BLaER1 treated with 17β-estradiol and CSF1 and Interleukin-3, amounts not matched to agents 10 nM and 100 nM (cell line): ENCODE results near the gene PDILT.

Source experiments
- H3K27ac ChIP-seq, 11 experiments: shearing (Covaris generic); formaldehyde crosslinking; 2 replicates each; pipeline ENCODE4 v1.8.1; 2022
- H3K27me3 ChIP-seq, 11 experiments: shearing (Covaris generic); formaldehyde crosslinking; 2 replicates each; pipeline ENCODE4 v1.8.1; 2022
- H3K36me3 ChIP-seq, 11 experiments: shearing (Covaris generic); formaldehyde crosslinking; 2 replicates each; pipeline ENCODE4 v1.8.1; 2022
- H3K4me1 ChIP-seq, 10 experiments: shearing (Covaris generic); formaldehyde crosslinking; 2 replicates each; pipeline ENCODE4 v1.8.1; 2022
- H3K4me2 ChIP-seq, 11 experiments: shearing (Covaris generic); formaldehyde crosslinking; 2 replicates each; pipeline ENCODE4 v1.8.1; 2022
- H3K4me3 ChIP-seq, 10 experiments: shearing (Covaris generic); formaldehyde crosslinking; 2 replicates each; pipeline ENCODE4 v1.8.1; 2022
- H3K9ac ChIP-seq, 11 experiments: shearing (Covaris generic); formaldehyde crosslinking; 2 replicates each; pipeline ENCODE4 v1.8.1; 2022
- H3K9me3 ChIP-seq, 11 experiments: shearing (Covaris generic); formaldehyde crosslinking; replicated peaks in 1 of 11; 2 replicates each; pipeline ENCODE4 v1.8.1; 2022
- H4K20me1 ChIP-seq, 11 experiments: shearing (Covaris generic); formaldehyde crosslinking; 2 replicates each; pipeline ENCODE4 v1.8.1; 2022
- Cebpa-rat ChIP-seq, 11 experiments: shearing (Covaris generic); IDR thresholded peaks; 2 replicates each; pipeline ENCODE4 v1.8.1; 2022

PDILT gene

GRCh38 chr16:20347666-20348364, 56.7 kb downstream of the PDILT start:
- no peak overlapping the region for H3K9ac ChIP-seq
- H3K36me3 ChIP-seq: no peaks in the 10 kb centered on the region
- H4K20me1 ChIP-seq: no peaks in the 10 kb centered on the region
- H3K9me3 ChIP-seq: no peaks in the 10 kb centered on the region
- no peak for TF ChIP-seq Cebpa-rat (IDR thresholded peaks at IDR 0.05)
- H3K27me3 ChIP-seq: no peaks in the 10 kb centered on the region
- H3K27ac ChIP-seq: no peak overlapping the region
- no peak overlapping the region for H3K4me2 ChIP-seq
- no peak overlapping the region for H3K4me3 ChIP-seq
- no peaks in the 10 kb centered on the region for H3K4me1 ChIP-seq

DNA sequence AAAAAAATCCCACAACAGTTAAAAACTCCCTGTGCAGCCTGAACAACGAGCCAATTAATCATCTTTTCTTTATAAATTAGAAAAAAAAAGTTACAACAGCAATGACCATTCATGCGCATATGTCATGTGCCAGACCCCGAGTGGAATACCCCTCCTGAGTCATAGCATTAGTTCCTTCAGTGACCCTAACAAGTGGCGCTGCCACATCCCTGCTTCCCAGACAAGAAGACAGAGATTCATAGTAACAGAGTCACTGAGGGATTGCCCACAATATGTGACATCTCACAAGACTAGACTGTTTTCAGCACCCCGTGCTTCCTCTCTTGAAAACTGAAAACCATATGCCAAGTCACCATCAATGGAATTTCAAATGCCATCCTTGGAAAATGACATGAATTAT, 59.9 kb downstream of the PDILT start:
- Histone ChIP-seq H4K20me1 (no peaks in the 10 kb centered on the region), H3K27ac (no peak overlapping the region), H3K9ac (no peak overlapping the region), H3K4me3 (no peak overlapping the region), H3K9me3 (no peaks in the 10 kb centered on the region), H3K4me1 (no peaks in the 10 kb centered on the region), H3K27me3 (no peaks in the 10 kb centered on the region), H3K4me2 (no peak overlapping the region), H3K36me3 (no peaks in the 10 kb centered on the region)
- no peak for TF ChIP-seq Cebpa-rat (IDR thresholded peaks at IDR 0.05)

DNA sequence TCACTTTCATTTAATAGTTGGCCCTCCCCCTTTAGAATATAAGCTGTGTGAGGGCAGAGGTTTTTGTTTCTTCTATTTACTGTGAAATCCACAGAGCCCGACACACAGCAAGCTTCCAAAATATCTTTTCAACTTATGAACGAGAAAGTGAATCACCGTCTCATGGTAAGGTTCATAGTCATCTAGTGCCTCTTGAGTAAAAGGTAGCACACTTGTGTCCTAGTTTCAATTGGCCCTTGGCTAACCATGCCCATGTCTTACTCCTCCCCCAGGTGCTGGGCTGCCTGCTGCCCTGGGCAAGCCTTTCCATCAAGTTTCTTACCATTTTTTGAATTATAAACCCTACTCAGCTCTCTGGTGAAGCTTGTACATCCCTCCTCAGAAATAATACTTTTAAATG, 64.8 kb downstream of the PDILT start:
- no peaks in the 10 kb centered on the region for H3K9me3 ChIP-seq
- H3K4me3 ChIP-seq: no peak overlapping the region
- H3K27me3 ChIP-seq: no peaks in the 10 kb centered on the region
- H3K27ac ChIP-seq: no peak overlapping the region
- TF ChIP-seq Cebpa-rat (IDR thresholded peaks at IDR 0.05): no peak
- peaks cover 0 to 13% (median 9%) of the 10 kb centered on the region in 10 experiments; a peak in 13 of 20 replicates for H3K4me1 ChIP-seq
- H3K9ac ChIP-seq: no peak overlapping the region
- no peak overlapping the region for H3K4me2 ChIP-seq
- H3K36me3 ChIP-seq: no peaks in the 10 kb centered on the region
- no peaks in the 10 kb centered on the region for H4K20me1 ChIP-seq

- Histone ChIP-seq H4K20me1 (no peaks in the 10 kb centered on the region), H3K9ac (no peak overlapping the region), H3K4me1 (peaks cover 0 to 13% (median 9%) of the 10 kb centered on the region in 10 experiments; a peak in 13 of 20 replicates), H3K27me3 (no peaks in the 10 kb centered on the region), H3K36me3 (no peaks in the 10 kb centered on the region), H3K4me3 (no peak overlapping the region), H3K27ac (peak overlapping the region in 2 of 11 experiments; percentile 1 to 3; a peak in 2 of 22 replicates), H3K4me2 (peak overlapping the region in 7 of 11 experiments; percentile 5 to 39 (median 14); a peak in 10 of 22 replicates), H3K9me3 (no peaks in the 10 kb centered on the region)
- TF ChIP-seq Cebpa-rat (IDR thresholded peaks at IDR 0.05): no peak
Measured at GRCh38 chr16:20336955-20337354, 67.6 kb downstream of the PDILT start.

- no peak for TF ChIP-seq Cebpa-rat (IDR thresholded peaks at IDR 0.05)
- no peak overlapping the region for H3K4me2 ChIP-seq
Measured at GRCh38 chr16:20334396-20334795, 70.1 kb downstream of the PDILT start.

DNA sequence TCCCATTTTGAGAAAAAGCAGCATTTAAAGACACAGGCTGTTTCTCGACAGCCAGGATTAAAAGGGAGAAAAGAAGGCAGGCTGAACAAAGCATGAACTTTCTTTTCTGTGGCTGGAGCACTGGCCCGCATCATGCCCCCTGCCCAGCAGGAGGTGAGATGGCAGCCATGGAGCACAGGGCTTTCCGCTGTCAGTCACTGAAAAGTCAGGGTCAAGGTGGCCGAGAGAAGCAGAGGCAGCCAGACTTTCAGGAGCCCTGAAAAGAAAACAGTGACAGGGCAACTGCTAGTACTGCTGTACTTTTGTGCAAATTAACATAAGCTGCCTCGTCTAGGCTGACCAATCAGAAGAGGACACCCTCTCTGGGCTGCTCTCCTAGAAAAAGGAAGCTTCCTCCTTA, 71.4 kb downstream of the PDILT start:
- Histone ChIP-seq H3K4me1 (peaks cover 0 to 13% (median 9%) of the 10 kb centered on the region in 10 experiments; a peak in 13 of 20 replicates), H3K4me3 (no peak overlapping the region), H3K27me3 (no peaks in the 10 kb centered on the region), H3K36me3 (no peaks in the 10 kb centered on the region), H3K4me2 (no peak overlapping the region), H3K27ac (no peak overlapping the region), H3K9ac (no peak overlapping the region), H3K9me3 (no peaks in the 10 kb centered on the region), H4K20me1 (no peaks in the 10 kb centered on the region)
- no peak for TF ChIP-seq Cebpa-rat (IDR thresholded peaks at IDR 0.05)

More at GRCh38 chr16:20334396-20334795, 70.1 kb downstream of the PDILT start:
- Histone ChIP-seq H3K9me3 (no peaks in the 10 kb centered on the region), H3K9ac (no peak overlapping the region), H4K20me1 (no peaks in the 10 kb centered on the region), H3K4me3 (no peak overlapping the region), H3K36me3 (no peaks in the 10 kb centered on the region), H3K27ac (no peak overlapping the region), H3K4me1 (peaks cover 0 to 13% (median 9%) of the 10 kb centered on the region in 10 experiments; a peak in 13 of 20 replicates), H3K27me3 (no peaks in the 10 kb centered on the region)

DNA sequence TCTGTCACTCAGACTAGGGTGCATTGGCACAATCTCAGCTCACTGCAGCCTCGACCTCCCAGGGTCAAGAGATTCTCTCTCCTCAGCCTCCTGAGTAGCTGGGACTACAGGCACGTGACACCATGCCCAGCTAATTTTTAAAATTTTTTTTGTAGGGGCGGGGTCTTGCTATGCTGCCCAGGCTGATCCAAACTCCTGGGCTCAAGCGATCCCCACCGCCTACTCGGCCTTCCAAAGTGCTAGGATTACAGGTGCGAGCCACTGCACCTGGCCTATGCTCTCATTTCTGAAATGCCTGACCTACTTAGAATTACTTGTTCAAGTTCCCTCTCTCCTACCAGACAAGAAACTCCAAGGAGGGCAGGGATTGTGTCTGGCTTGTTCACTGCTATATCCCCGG, 72.1 kb downstream of the PDILT start:
- no peaks in the 10 kb centered on the region for H3K27me3 ChIP-seq
- H3K4me3 ChIP-seq: no peak overlapping the region
- H3K9ac ChIP-seq: no peak overlapping the region
- TF ChIP-seq Cebpa-rat (IDR thresholded peaks at IDR 0.05): no peak
- H3K4me2 ChIP-seq: no peak overlapping the region
- H3K4me1 ChIP-seq: peaks cover 0 to 7% (median 7%) of the 10 kb centered on the region in 10 experiments; a peak in 13 of 20 replicates
- H3K9me3 ChIP-seq: no peaks in the 10 kb centered on the region
- H3K27ac ChIP-seq: no peak overlapping the region
- H3K36me3 ChIP-seq: no peaks in the 10 kb centered on the region
- H4K20me1 ChIP-seq: no peaks in the 10 kb centered on the region

GRCh38 chr16:20331635-20332034, 72.9 kb downstream of the PDILT start:
- H3K4me3 ChIP-seq: no peak overlapping the region
- H3K27ac ChIP-seq: no peak overlapping the region
- no peaks in the 10 kb centered on the region; a peak in 1 of 20 replicates for H3K4me1 ChIP-seq
- no peaks in the 10 kb centered on the region; a peak in 1 of 22 replicates for H3K9me3 ChIP-seq
- no peak for TF ChIP-seq Cebpa-rat (IDR thresholded peaks at IDR 0.05)
- H4K20me1 ChIP-seq: no peaks in the 10 kb centered on the region
- no peak overlapping the region for H3K9ac ChIP-seq
- no peaks in the 10 kb centered on the region for H3K27me3 ChIP-seq
- no peaks in the 10 kb centered on the region for H3K36me3 ChIP-seq
- no peak overlapping the region for H3K4me2 ChIP-seq

DNA sequence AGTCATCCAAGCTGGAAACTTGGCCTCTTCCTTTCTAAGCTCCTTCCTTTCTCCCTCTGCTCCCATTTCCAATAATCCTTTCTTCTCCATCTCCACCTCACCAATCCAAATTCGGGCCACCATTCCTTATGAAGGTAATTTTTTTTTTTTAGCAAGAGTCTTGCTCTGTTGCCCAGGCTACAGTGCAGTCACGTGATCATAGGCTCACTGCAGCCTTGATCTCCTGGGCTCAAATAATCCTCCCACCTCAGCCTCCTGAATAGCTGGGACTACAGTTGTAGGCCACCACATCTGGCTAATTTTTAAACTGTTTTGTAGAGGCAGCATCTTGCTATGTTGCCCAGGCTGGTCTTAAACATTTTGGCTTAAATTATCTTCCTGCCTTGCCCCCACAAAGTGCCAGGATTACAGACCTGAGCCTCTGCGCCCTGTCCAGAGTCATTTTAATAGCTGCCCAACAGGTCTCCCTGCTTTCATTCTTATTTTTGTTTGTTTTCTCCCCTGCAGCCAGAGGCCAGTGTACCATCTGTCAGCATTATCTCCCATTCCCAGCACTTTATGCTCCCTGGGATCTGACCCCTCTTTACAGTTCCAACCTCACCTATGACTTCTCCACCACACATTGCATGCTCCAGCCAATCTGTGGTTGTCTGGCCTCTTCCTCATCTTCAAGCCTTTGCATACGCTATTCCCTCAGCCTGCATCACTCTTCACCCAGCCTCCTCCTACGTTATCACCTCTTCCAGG, 75.0 kb downstream of the PDILT start:
- H3K27me3 ChIP-seq: no peaks in the 10 kb centered on the region
- H3K9me3 ChIP-seq: no peaks in the 10 kb centered on the region; a peak in 1 of 22 replicates
- no peak for TF ChIP-seq Cebpa-rat (IDR thresholded peaks at IDR 0.05)
- H3K36me3 ChIP-seq: no peaks in the 10 kb centered on the region
- no peak overlapping the region for H3K9ac ChIP-seq
- H3K27ac ChIP-seq: no peak overlapping the region
- H4K20me1 ChIP-seq: no peaks in the 10 kb centered on the region
- H3K4me2 ChIP-seq: no peak overlapping the region
- H3K4me3 ChIP-seq: no peak overlapping the region
- H3K4me1 ChIP-seq: no peaks in the 10 kb centered on the region
